GM21529 (cell line): Measurements from ENCODE around the gene TSC22D1.

Experiments
- ATAC-seq: cut with Tn5 transposase; IDR thresholded peaks from one replicate; pipeline ENCODE4 v1.9.1; 2021; ENCODE audit not compliant: unreplicated experiment

TSC22D1 gene

GRCh38 chr13:44388427-44389059 is 187.6 kb downstream of the TSC22D1 start:
- no peak for ATAC-seq

- no peak for ATAC-seq
These were observed 189.1 kb downstream of the TSC22D1 start for GRCh38 chr13:44386913-44387556.

- no peak for ATAC-seq
These were observed 190.3 kb downstream of the TSC22D1 start for GRCh38 chr13:44385847-44386246.

GRCh38 chr13:44385401-44385800 is 190.7 kb downstream of the TSC22D1 start:
- no peak for ATAC-seq

GRCh38 chr13:44384778-44385177 is 191.4 kb downstream of the TSC22D1 start:
- no peak for ATAC-seq

GRCh38 chr13:44383945-44384344 is 192.2 kb downstream of the TSC22D1 start:
- ATAC-seq = no peak

GRCh38 chr13:44382635-44383145 is 193.4 kb downstream of the TSC22D1 start:
- ATAC-seq = no peak
